Measurements from ENCODE around the gene TIAM2.

DNA sequence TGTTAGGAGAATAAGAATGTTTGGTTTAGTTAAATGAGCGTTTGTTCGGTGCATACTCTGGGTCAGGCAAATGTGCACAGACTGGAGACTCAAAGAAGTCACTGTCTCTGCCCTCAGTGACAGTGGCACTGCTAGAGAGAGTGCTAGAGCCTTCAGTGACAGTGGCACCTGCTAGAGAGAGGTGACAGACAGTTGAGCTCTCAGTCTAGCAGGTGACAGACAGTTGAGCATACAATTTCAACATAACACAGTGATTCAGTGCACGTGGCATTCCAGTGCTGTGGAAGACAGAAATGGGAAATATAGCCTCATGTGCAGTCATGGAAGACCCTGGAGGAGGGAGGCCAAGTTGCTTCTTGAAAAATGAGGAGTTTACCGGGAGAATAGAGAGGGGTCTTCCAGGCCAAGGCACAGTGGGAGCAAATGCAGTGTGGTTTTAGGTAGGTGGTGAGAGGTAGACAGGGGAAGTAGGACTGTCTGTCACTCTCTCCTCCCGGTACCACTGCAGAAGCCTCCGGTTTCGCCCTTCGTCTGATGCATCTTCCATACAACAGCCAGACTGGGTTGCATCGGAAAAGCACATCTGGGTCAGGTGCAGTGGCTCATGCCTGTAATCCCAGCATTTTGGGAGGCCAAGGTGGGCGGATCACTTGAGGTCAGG, 160.8 kb downstream of the TIAM2 start:
- TF ChIP-seq, protein P1, sequence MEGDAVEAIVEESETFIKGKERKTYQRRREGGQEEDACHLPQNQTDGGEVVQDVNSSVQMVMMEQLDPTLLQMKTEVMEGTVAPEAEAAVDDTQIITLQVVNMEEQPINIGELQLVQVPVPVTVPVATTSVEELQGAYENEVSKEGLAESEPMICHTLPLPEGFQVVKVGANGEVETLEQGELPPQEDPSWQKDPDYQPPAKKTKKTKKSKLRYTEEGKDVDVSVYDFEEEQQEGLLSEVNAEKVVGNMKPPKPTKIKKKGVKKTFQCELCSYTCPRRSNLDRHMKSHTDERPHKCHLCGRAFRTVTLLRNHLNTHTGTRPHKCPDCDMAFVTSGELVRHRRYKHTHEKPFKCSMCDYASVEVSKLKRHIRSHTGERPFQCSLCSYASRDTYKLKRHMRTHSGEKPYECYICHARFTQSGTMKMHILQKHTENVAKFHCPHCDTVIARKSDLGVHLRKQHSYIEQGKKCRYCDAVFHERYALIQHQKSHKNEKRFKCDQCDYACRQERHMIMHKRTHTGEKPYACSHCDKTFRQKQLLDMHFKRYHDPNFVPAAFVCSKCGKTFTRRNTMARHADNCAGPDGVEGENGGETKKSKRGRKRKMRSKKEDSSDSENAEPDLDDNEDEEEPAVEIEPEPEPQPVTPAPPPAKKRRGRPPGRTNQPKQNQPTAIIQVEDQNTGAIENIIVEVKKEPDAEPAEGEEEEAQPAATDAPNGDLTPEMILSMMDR (IDR thresholded peaks at IDR 0.05) = no peak
- TF ChIP-seq POLR2AphosphoS5 (IDR thresholded peaks at IDR 0.05) = no peak
- no peak for TF ChIP-seq EP300 (IDR thresholded peaks at IDR 0.05)
- no peak for TF ChIP-seq POLR2A (IDR thresholded peaks at IDR 0.05; ENCODE audit: low read depth)

Measured in esophagus muscularis mucosa (tissue), 4 donors.